OCI-LY3 (cell line): ENCODE measurements around the gene LRIT3.

ENCODE experiments used
- H2AFZ ChIP-seq: fragments of 200-600, 300-600 bp; shearing (Covaris generic); 2 replicates; pipeline ENCODE4 v1.6.0; 2014; ENCODE audit warnings: antibody characterized with exemption, low read depth, low read length
- H3K27ac ChIP-seq: fragments of 200-600, 300-600 bp; sonication (generic); 2 replicates; pipeline ENCODE4 v1.5.1; 2014; ENCODE audit warnings: mild to moderate bottlenecking, low read length, moderate library complexity, mixed read lengths
- H3K27me3 ChIP-seq: fragments of 200-600, 300-600 bp; sonication (generic); 2 replicates; pipeline ENCODE4 v1.6.1; 2014; ENCODE audit warnings: low read depth, low read length, mixed read lengths
- H3K36me3 ChIP-seq: fragments of 200-600, 300-600 bp; sonication (generic); replicated peaks from 2 replicates; pipeline ENCODE3; 2014; ENCODE audit warnings: low read depth, low read length, mixed read lengths
- H3K4me1 ChIP-seq: fragments of 300-600, 200-600 bp; sonication (generic); 2 replicates; pipeline ENCODE4 v1.6.1; 2014; ENCODE audit warnings: low read length, mixed read lengths
- H3K4me2 ChIP-seq: fragments of 200-600, 300-600 bp; sonication (generic); 2 replicates; pipeline ENCODE4 v1.6.1; 2014; ENCODE audit warnings: low read length, mixed read lengths
- H3K4me3 ChIP-seq: fragments of 300-600, 200-600 bp; sonication (generic); 2 replicates; pipeline ENCODE4 v1.5.1; 2014; ENCODE audit warnings: antibody characterized with exemption, mild to moderate bottlenecking, low read length, moderate library complexity
- H3K79me2 ChIP-seq: fragments of 300-600, 200-600 bp; shearing (Covaris generic); 2 replicates; pipeline ENCODE4 v1.6.1; 2014; ENCODE audit warnings: mild to moderate bottlenecking, low read length, mixed read lengths
- H3K9ac ChIP-seq: fragments of 300-600, 200-600 bp; shearing (Covaris generic); 2 replicates; pipeline ENCODE4 v1.6.0; 2014; ENCODE audit warnings: mild to moderate bottlenecking, low read length, moderate library complexity
- H3K9me3 ChIP-seq: fragments of 200-600, 300-600 bp; shearing (Covaris generic); 2 replicates; pipeline ENCODE4 v1.6.1; 2014; ENCODE audit warnings: low read length, mixed read lengths; ENCODE audit not compliant: insufficient read depth
- H4K20me1 ChIP-seq: fragments of 200-600, 300-600 bp; sonication (generic); 2 replicates; pipeline ENCODE4 v1.6.1; 2016; ENCODE audit warnings: low read length, mixed read lengths; ENCODE audit not compliant: insufficient read depth
- CTCF ChIP-seq: fragments of 200-600, 300-600 bp; sonication (generic); IDR thresholded peaks from 2 replicates; pipeline ENCODE4 v1.5.1; 2014; ENCODE audit warnings: antibody characterized with exemption, low read length, low read depth
- EZH2phosphoT487 ChIP-seq: fragments of 200-600 bp; shearing (Covaris generic); IDR thresholded peaks from 2 replicates; pipeline ENCODE4 v1.6.1; 2018; ENCODE audit warnings: antibody characterized with exemption, mixed run types, low read depth

LRIT3 gene

GRCh38 chr4:109861916-109862511, 14.1 kb downstream of the LRIT3 start:
- H3K4me3 ChIP-seq: no peak overlapping the region
- H3K27ac ChIP-seq: no peak overlapping the region
- H2AFZ ChIP-seq: no peak overlapping the region
- H3K4me2 ChIP-seq: no peak overlapping the region
- TF ChIP-seq EZH2phosphoT487: no peak
- H3K36me3 ChIP-seq: peaks cover 17% of the 10 kb centered on the region
- no peaks in the 10 kb centered on the region for H3K4me1 ChIP-seq
- no peaks in the 10 kb centered on the region for H3K79me2 ChIP-seq
- H4K20me1 ChIP-seq: no peaks in the 10 kb centered on the region
- peaks cover 7% of the 10 kb centered on the region; the same call in 1 of the 2 replicates for H3K9me3 ChIP-seq
- H3K27me3 ChIP-seq: no peaks in the 10 kb centered on the region
- H3K9ac ChIP-seq: no peak overlapping the region

GRCh38 chr4:109864134-109864533, 16.2 kb downstream of the LRIT3 start:
- Histone ChIP-seq H4K20me1 (no peaks in the 10 kb centered on the region), H2AFZ (no peak overlapping the region), H3K4me1 (no peaks in the 10 kb centered on the region), H3K27ac (no peak overlapping the region), H3K4me2 (no peak overlapping the region), H3K27me3 (no peaks in the 10 kb centered on the region), H3K9ac (no peak overlapping the region), H3K79me2 (no peaks in the 10 kb centered on the region), H3K36me3 (peaks cover 17% of the 10 kb centered on the region), H3K4me3 (no peak overlapping the region), H3K9me3 (peaks cover 7% of the 10 kb centered on the region; the same call in 1 of the 2 replicates)
- no peak for TF ChIP-seq EZH2phosphoT487
- TF ChIP-seq CTCF: no peak

GRCh38 chr4:109870061-109870460, 22.2 kb downstream of the LRIT3 start:
- no peaks in the 10 kb centered on the region for H3K36me3 ChIP-seq
- H3K9me3 ChIP-seq: no peaks in the 10 kb centered on the region
- no peaks in the 10 kb centered on the region for H3K4me1 ChIP-seq
- H3K9ac ChIP-seq: no peak overlapping the region
- H2AFZ ChIP-seq: no peak overlapping the region
- no peak overlapping the region for H3K4me3 ChIP-seq
- H3K27me3 ChIP-seq: no peaks in the 10 kb centered on the region
- no peaks in the 10 kb centered on the region for H4K20me1 ChIP-seq
- H3K27ac ChIP-seq: no peak overlapping the region
- no peak overlapping the region for H3K4me2 ChIP-seq
- no peaks in the 10 kb centered on the region for H3K79me2 ChIP-seq
- TF ChIP-seq EZH2phosphoT487: no peak
- no peak for TF ChIP-seq CTCF

GRCh38 chr4:109872065-109872464, 24.2 kb downstream of the LRIT3 start:
- Histone ChIP-seq H3K4me2 (no peak overlapping the region), H3K27ac (no peak overlapping the region), H3K9ac (no peak overlapping the region), H3K79me2 (no peaks in the 10 kb centered on the region), H2AFZ (no peak overlapping the region), H3K36me3 (no peaks in the 10 kb centered on the region), H3K4me3 (no peak overlapping the region), H3K4me1 (peaks cover 5% of the 10 kb centered on the region), H4K20me1 (no peaks in the 10 kb centered on the region), H3K9me3 (no peaks in the 10 kb centered on the region), H3K27me3 (no peaks in the 10 kb centered on the region)
- no peak for TF ChIP-seq EZH2phosphoT487
- TF ChIP-seq CTCF: no peak
